Placental epithelial cell (primary cell): ENCODE measurements around the gene PATE3. TPM values are rescaled to one million over a fixed set of nuclear protein-coding genes. Genes with fewer than 3 reads are reported as not detected.

Source experiments
- total RNA-seq: library from RNA; depleted of rRNA; stranded (reverse); fragments of >200 nt; gene quantifications from 2 replicates; pipeline ENCODE4 v1.2.3, GENCODE V29; 2012

PATE3 gene
- total RNA-seq, result not detected in 2 replicates

GRCh38 chr11:125787827-125788226, at the start of gene PATE3:
PATE3 (plus strand) TSS chr11:125788127; CDS start chr11:125788152, 25 bp downstream.

GRCh38 chr11:125745979-125746378, 41.9 kb upstream of the PATE3 start, which contains the start of gene PATE1:
PATE1 (plus strand) TSS chr11:125746279; CDS start chr11:125746305, 26 bp downstream.

GRCh38 chr11:125778728-125779127, 9.2 kb upstream of the PATE3 start, which contains the start of gene PATE2:
PATE2 (minus strand) TSS chr11:125778828; CDS start chr11:125778773, 55 bp downstream.

GRCh38 chr11:125833016-125833415, 45.1 kb downstream of the PATE3 start, which contains the start of gene PATE4:
PATE4 (plus strand) TSS chr11:125833316; CDS start chr11:125833360, 44 bp downstream.

Other genes with a start within 250 kb of the PATE3 start
- 38.5 and 122 TPM in 2 replicates for gene EI24, start 218.7 kb upstream of the PATE3 start, total RNA-seq
- 133 and 339 TPM in 2 replicates for gene STT3A, start 195.3 kb upstream of the PATE3 start, total RNA-seq
- gene CHEK1, start 163.0 kb upstream of the PATE3 start, total RNA-seq, result 18.5 and 29.2 TPM in 2 replicates
- gene ACRV1, start 107.3 kb upstream of the PATE3 start, total RNA-seq, result not detected in 2 replicates
- not detected in 2 replicates for gene PATE1, start 41.8 kb upstream of the PATE3 start, total RNA-seq
- gene PATE2, start 9.3 kb upstream of the PATE3 start, total RNA-seq, result not detected in 2 replicates
- gene PATE4, start 45.2 kb downstream of the PATE3 start, total RNA-seq, result not detected in 2 replicates
- gene HYLS1, start 99.5 kb downstream of the PATE3 start, total RNA-seq, result 3.6 and 3.9 TPM in 2 replicates
- 11.5 and 18.5 TPM in 2 replicates for gene PUS3, start 115.1 kb downstream of the PATE3 start, total RNA-seq
- gene DDX25, start 116.4 kb downstream of the PATE3 start, total RNA-seq, result 0.79 TPM in 1 of 2 replicates, not detected in the other
- gene VSIG10L2, start 157.9 kb downstream of the PATE3 start, total RNA-seq, result not detected in 2 replicates